ENCODE data around the gene CMPK2.
"Not testable (repeated sequence)": the region's sequence is repeated elsewhere in the genome, so short reads cannot be mapped to it uniquely, and the experiment has no call there.

The CMPK2 gene

GRCh38 chr2:6865346-6866274 lies at the start of gene CMPK2:
TSS of gene CMPK2 (minus strand) at chr2:6865907. CDS start at chr2:6865696, 211 bp downstream.
- peak; percentile 70 to 85 for DNase-seq

- no peak for DNase-seq
Measured at GRCh38 chr2:6915399-6915798, 49.7 kb upstream of the CMPK2 start.

- peak; percentile 18 to 55 for DNase-seq
Measured at GRCh38 chr2:6914828-6915227, 49.1 kb upstream of the CMPK2 start.

- DNase-seq: peak; percentile 43 to 78
Measured at GRCh38 chr2:6913415-6914157, 47.9 kb upstream of the CMPK2 start.

GRCh38 chr2:6911721-6912120 lies 46.0 kb upstream of the CMPK2 start:
- no peak for DNase-seq

- DNase-seq: no peak
Measured at GRCh38 chr2:6909431-6910385, 44.0 kb upstream of the CMPK2 start.

- DNase-seq: no peak
Measured at GRCh38 chr2:6908291-6908690, 42.6 kb upstream of the CMPK2 start.

GRCh38 chr2:6906165-6906741 lies 40.5 kb upstream of the CMPK2 start:
- DNase-seq: no peak

GRCh38 chr2:6905668-6906067 lies 40.0 kb upstream of the CMPK2 start:
- no peak for DNase-seq

GRCh38 chr2:6902581-6902980 lies 36.9 kb upstream of the CMPK2 start:
- not testable (repeated sequence) for DNase-seq

GRCh38 chr2:6896930-6897759 lies 31.4 kb upstream of the CMPK2 start:
- DNase-seq: no peak

- DNase-seq: no peak
Measured at GRCh38 chr2:6893876-6894482, 28.3 kb upstream of the CMPK2 start.

GRCh38 chr2:6888724-6889123 lies 23.0 kb upstream of the CMPK2 start:
- DNase-seq: no peak

GRCh38 chr2:6887751-6888192 lies 22.1 kb upstream of the CMPK2 start:
- DNase-seq: no peak

- DNase-seq: no peak
Measured at GRCh38 chr2:6885968-6886367, 20.3 kb upstream of the CMPK2 start.

- no peak for DNase-seq
Measured at GRCh38 chr2:6885551-6885950, 19.8 kb upstream of the CMPK2 start.

- DNase-seq: no peak
Measured at GRCh38 chr2:6883448-6884122, 17.9 kb upstream of the CMPK2 start.

- no peak for DNase-seq
Measured at GRCh38 chr2:6881516-6881915, 15.8 kb upstream of the CMPK2 start.

- DNase-seq: no peak
Measured at GRCh38 chr2:6881046-6881445, 15.3 kb upstream of the CMPK2 start.

GRCh38 chr2:6880200-6880733 lies 14.6 kb upstream of the CMPK2 start:
- DNase-seq: no peak

Data from stimulated activated CD4-positive, alpha-beta T cell treated with anti-CD3 and anti-CD28 coated beads, Interleukin-4, amount 100 ng/mL, for 4 hours (primary cell).